HG03196 (cell line): Measurements from ENCODE around the gene CHRD.
"Not testable (repeated sequence)": the region's sequence is repeated elsewhere in the genome, so short reads cannot be mapped to it uniquely, and the experiment has no call there.

Experiments used
- ATAC-seq: cut with Tn5 transposase; IDR thresholded peaks from one replicate; pipeline ENCODE4 v1.9.1; 2021; ENCODE audit not compliant: unreplicated experiment

The CHRD gene

GRCh38 chr3:184379358-184380184, at the start of gene CHRD:
CHRD (plus strand) TSS chr3:184380054; CDS start chr3:184380319, 265 bp downstream.
- ATAC-seq, result no peak

- ATAC-seq, result no peak
Measured at GRCh38 chr3:184332370-184333090, 47.3 kb upstream of the CHRD start.

- no peak for ATAC-seq
Measured at GRCh38 chr3:184333190-184333589, 46.7 kb upstream of the CHRD start.

GRCh38 chr3:184333700-184334099, 46.2 kb upstream of the CHRD start:
- no peak for ATAC-seq

- ATAC-seq, result no peak
Measured at GRCh38 chr3:184334470-184335158, 45.2 kb upstream of the CHRD start.

GRCh38 chr3:184335291-184335660, 44.6 kb upstream of the CHRD start:
- ATAC-seq, result peak; percentile 2

GRCh38 chr3:184335661-184336546, 44.0 kb upstream of the CHRD start:
- ATAC-seq, result peak; percentile 71

GRCh38 chr3:184336547-184337398, 43.1 kb upstream of the CHRD start:
- no peak for ATAC-seq

- no peak for ATAC-seq
Measured at GRCh38 chr3:184337399-184337714, 42.5 kb upstream of the CHRD start, which contains the start of gene FAM131A. FAM131A (plus strand) TSS chr3:184337600; CDS start chr3:184337631, 31 bp downstream.

GRCh38 chr3:184337981-184338380, 41.9 kb upstream of the CHRD start:
- ATAC-seq, result no peak

GRCh38 chr3:184338511-184338945, 41.3 kb upstream of the CHRD start:
- ATAC-seq, result no peak

- no peak for ATAC-seq
Measured at GRCh38 chr3:184339001-184339400, 40.9 kb upstream of the CHRD start.

- not testable (repeated sequence) for ATAC-seq
Measured at GRCh38 chr3:184339451-184340135, 40.3 kb upstream of the CHRD start.

- ATAC-seq, result no peak
Measured at GRCh38 chr3:184341925-184342324, 37.9 kb upstream of the CHRD start.

- ATAC-seq, result no peak
Measured at GRCh38 chr3:184343200-184343876, 36.5 kb upstream of the CHRD start.

GRCh38 chr3:184344579-184345316, 35.1 kb upstream of the CHRD start:
- ATAC-seq, result no peak

GRCh38 chr3:184345317-184346144, 34.3 kb upstream of the CHRD start:
- ATAC-seq, result no peak
